GM19043 (cell line): ENCODE measurements around the gene MMEL1.

Source experiments
- ATAC-seq: cut with Tn5 transposase; IDR thresholded peaks from one replicate; pipeline ENCODE4 v1.9.1; 2021; ENCODE audit warnings: low read depth; ENCODE audit not compliant: unreplicated experiment

The MMEL1 gene

GRCh38 chr1:2643414-2644077, 10.7 kb upstream of the MMEL1 start:
- ATAC-seq, result no peak

- ATAC-seq, result peak; percentile 90
Measured at GRCh38 chr1:2642560-2643413, 10.0 kb upstream of the MMEL1 start.

- no peak for ATAC-seq
Measured at GRCh38 chr1:2642131-2642559, 9.3 kb upstream of the MMEL1 start.

GRCh38 chr1:2641381-2642130, 8.7 kb upstream of the MMEL1 start:
- ATAC-seq, result no peak

GRCh38 chr1:2640626-2641025, 7.8 kb upstream of the MMEL1 start:
- ATAC-seq, result no peak

- ATAC-seq, result no peak
Measured at GRCh38 chr1:2639607-2640521, 7.0 kb upstream of the MMEL1 start.

- no peak for ATAC-seq
Measured at GRCh38 chr1:2639203-2639602, 6.4 kb upstream of the MMEL1 start.

- ATAC-seq, result no peak
Measured at GRCh38 chr1:2638466-2639115, 5.8 kb upstream of the MMEL1 start.

- ATAC-seq, result no peak
Measured at GRCh38 chr1:2637442-2638145, 4.8 kb upstream of the MMEL1 start.

GRCh38 chr1:2636733-2637132, 3.9 kb upstream of the MMEL1 start:
- ATAC-seq, result no peak

- ATAC-seq, result no peak
Measured at GRCh38 chr1:2635361-2636010, 2.7 kb upstream of the MMEL1 start.

- no peak for ATAC-seq
Measured at GRCh38 chr1:2633936-2634491, 1.2 kb upstream of the MMEL1 start.

- no peak for ATAC-seq
Measured at GRCh38 chr1:2633366-2633935, 635 bp upstream of the MMEL1 start.

- no peak for ATAC-seq
Measured at GRCh38 chr1:2632051-2632430, 775 bp downstream of the MMEL1 start.

GRCh38 chr1:2631136-2632050, 1.4 kb downstream of the MMEL1 start:
- no peak for ATAC-seq

GRCh38 chr1:2630498-2631135, 2.2 kb downstream of the MMEL1 start:
- no peak for ATAC-seq
